ENCODE results near the gene SH3BP5L.

Gene SH3BP5L

GRCh38 chr1:248775441-248775840 lies 50.3 kb downstream of the SH3BP5L start:
- in situ Hi-C loops (cut with MboI; ENCODE audit: low pct_unique_long_range_greater_than_20kb, low sequenced_read_pairs, unreplicated experiment): no loop called here
- no peak for DNase-seq (ENCODE audit: low spot score)

More at GRCh38 chr1:248775441-248775840, 50.3 kb downstream of the SH3BP5L start:
- no peak for TF ChIP-seq CTCF (IDR thresholded peaks at IDR 0.05; ENCODE audit: extremely low read depth, insufficient read depth, missing control alignments)
